Activated T-cell treated with anti-CD3 and anti-CD28 coated beads, Interleukin-2, amount 50 U/mL, for 4 hours (primary cell): ENCODE measurements around the gene SLC17A1. TPM values are rescaled to one million over a fixed set of nuclear protein-coding genes. Genes with fewer than 3 reads are reported as not detected.

Source experiments
- ATAC-seq, 2 donors: fragments of 200-7000 bp; cut with Tn5 transposase; one replicate each; pipeline ENCODE4 v1.10.0; 2021
- DNase-seq: peaks from one replicate; pipeline ENCODE4 v3.0.0-alpha.2; 2020
- H3K27me3 Mint-ChIP-seq: one replicate; pipeline ENCODE4 v1.8.0; 2021; ENCODE audit warnings: low read depth, mixed read lengths
- H3K36me3 Mint-ChIP-seq: one replicate; pipeline ENCODE4 v1.8.0; 2022; ENCODE audit warnings: mixed read lengths; ENCODE audit not compliant: insufficient read depth
- H3K4me1 Mint-ChIP-seq: one replicate; pipeline ENCODE4 v1.8.0; 2021; ENCODE audit warnings: low read depth, mixed read lengths
- H3K4me3 Mint-ChIP-seq: one replicate; pipeline ENCODE4 v1.8.0; 2021; ENCODE audit warnings: mild to moderate bottlenecking, moderate library complexity, mixed read lengths
- H3K9me3 Mint-ChIP-seq: one replicate; pipeline ENCODE4 v1.8.0; 2021; ENCODE audit warnings: mixed read lengths
- total RNA-seq, 3 donors: library from RNA; stranded (reverse); gene quantifications; one replicate each; pipeline ENCODE4 v1.2.1, GENCODE V29; 2021

The SLC17A1 gene, protein sequence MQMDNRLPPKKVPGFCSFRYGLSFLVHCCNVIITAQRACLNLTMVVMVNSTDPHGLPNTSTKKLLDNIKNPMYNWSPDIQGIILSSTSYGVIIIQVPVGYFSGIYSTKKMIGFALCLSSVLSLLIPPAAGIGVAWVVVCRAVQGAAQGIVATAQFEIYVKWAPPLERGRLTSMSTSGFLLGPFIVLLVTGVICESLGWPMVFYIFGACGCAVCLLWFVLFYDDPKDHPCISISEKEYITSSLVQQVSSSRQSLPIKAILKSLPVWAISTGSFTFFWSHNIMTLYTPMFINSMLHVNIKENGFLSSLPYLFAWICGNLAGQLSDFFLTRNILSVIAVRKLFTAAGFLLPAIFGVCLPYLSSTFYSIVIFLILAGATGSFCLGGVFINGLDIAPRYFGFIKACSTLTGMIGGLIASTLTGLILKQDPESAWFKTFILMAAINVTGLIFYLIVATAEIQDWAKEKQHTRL
- total RNA-seq, result not detected

DNA sequence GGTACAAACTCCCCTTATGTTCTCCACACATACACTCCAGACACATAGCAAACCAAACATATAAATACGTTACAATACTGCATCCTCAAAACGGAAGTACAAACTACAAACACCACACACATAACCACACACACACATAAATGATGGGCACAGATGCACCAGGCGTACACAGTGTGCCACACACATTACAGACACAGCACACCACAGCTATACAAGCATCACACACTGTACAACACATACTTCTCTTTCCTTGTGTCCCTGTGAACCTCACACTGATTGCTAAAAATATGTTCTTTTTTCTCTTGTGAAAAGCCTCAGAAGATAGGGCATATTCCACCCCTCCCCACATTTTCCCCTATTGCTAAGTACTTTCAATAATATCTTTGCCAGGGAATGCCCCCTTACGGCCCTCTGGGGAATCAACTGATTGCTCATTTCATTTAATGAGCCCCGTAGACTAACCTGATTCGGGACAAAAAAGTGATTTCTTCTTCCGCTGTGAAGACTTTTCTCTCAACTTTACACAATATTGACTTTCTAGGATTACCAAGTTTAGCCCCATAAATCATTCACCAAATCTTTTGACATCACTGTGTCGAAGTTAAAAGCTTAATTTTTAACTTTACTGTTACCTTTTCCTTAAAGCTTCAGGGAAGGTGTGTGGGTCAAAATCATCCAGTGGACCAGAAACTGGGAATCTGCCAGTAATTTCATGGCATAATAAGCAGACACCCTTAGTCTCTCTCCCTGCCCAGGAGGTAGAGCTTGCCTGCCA is at the start of gene SLC17A1:
Gene SLC17A1, minus strand, starts transcription at position 521 of the 775 bp plus-strand sequence. CDS start 1,495 bp downstream, outside the sequence.
- no peak within 1 kb of the TSS for H3K4me3 Mint-ChIP-seq
- peaks cover 18% of the 10 kb centered on the region for H3K27me3 Mint-ChIP-seq
- no peaks in the 10 kb centered on the region for H3K4me1 Mint-ChIP-seq
- H3K9me3 Mint-ChIP-seq, result no peaks in the 10 kb centered on the region
- ATAC-seq (no peak), DNase-seq (no peak)
- no peaks in the 10 kb centered on the region for H3K36me3 Mint-ChIP-seq

DNA sequence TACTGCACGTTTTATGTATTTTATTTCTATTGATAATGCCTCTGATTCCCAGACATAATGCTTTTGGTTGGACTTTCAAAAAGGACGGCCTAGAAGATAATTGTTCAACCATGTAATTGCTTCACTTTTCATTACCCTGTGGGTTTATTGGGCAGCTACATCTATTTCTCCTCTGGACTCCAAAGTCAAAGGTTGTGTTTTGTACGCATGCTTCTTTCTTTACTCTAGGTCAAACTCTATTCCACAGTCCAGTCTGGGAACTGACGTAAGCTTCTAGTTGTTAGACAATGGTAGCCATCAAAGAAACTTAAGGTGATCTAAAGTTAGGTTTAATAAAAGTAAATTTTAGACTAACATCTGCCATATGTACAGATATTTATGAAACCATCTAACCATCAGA is 48.7 kb upstream of the SLC17A1 start:
- Mint-ChIP-seq H3K4me1 (peaks cover 7% of the 10 kb centered on the region), H3K36me3 (no peaks in the 10 kb centered on the region), H3K9me3 (no peaks in the 10 kb centered on the region), H3K27me3 (peaks cover 3% of the 10 kb centered on the region), H3K4me3 (no peak overlapping the region)
- ATAC-seq, result no peak
- DNase-seq, result no peak

DNA sequence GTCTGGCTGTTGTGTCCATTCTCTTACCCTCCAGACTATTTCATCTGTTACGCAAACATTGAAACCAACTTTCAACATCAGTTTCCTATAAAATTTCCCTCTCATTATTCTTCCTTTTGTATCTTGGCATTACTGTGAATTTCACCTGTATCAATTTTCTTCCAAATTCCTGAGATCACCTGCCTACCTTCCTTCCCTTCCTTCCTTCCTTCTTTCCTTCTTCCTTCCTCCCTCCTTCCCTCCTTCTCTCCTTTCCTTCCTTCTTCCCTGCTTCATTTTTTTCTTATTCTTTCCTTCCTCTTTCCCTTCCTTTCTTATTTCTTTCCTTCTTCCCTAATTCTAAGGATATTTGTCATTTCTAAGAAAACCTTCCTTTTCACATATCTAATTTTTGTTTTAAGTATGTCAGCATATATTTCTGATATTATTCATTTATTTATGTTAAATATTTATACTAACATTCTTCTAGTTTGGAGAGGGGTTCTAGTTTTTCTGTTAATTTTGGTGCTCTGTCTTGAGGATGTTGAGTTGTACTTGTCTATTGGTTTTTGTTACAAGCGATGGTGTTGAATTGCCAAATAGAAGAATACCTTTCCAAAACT is 47.0 kb upstream of the SLC17A1 start:
- DNase-seq, result no peak
- H3K36me3 Mint-ChIP-seq, result no peaks in the 10 kb centered on the region
- peaks cover 18% of the 10 kb centered on the region for H3K4me1 Mint-ChIP-seq

DNA sequence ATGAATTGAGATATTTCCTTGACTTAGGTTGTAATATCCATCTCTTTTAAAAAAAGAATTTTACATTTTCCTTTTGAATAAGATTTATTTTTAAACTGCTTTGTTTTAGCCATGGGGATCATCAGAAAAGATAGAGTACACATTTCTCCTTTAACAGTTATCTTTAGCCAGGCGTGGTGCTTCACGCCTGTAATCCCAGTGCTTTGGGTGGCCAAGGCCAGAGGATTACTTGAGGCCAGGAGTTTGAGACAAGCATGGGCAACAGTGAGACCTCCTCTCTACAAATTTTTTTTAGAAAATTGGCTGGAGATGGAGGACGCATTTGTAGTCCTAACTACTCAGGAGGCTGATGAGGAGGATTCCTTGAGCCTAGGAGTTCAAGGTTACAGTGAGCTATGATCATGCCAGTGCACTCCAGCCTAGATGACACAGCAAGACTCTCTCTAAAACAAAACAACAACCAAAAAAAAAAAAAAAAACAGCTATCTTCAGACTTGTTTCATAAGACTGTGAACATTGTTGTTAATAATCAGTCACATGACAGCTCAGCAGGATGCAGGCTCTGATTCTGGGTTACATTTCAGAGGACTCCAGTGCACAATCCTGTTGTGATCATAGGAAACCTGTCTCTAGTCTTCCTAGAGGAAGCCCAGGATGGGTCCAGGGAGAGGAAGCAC is 44.2 kb upstream of the SLC17A1 start:
- Mint-ChIP-seq H3K9me3 (no peaks in the 10 kb centered on the region), H3K36me3 (no peaks in the 10 kb centered on the region), H3K4me3 (no peak overlapping the region), H3K27me3 (peaks cover 3% of the 10 kb centered on the region), H3K4me1 (peaks cover 27% of the 10 kb centered on the region)
- ATAC-seq (no peak), DNase-seq (no peak)

More for the DNA sequence above, 47.0 kb upstream of the SLC17A1 start:
- no peak for ATAC-seq
- Mint-ChIP-seq H3K27me3 (peaks cover 3% of the 10 kb centered on the region), H3K4me3 (no peak overlapping the region), H3K9me3 (no peaks in the 10 kb centered on the region)

DNA sequence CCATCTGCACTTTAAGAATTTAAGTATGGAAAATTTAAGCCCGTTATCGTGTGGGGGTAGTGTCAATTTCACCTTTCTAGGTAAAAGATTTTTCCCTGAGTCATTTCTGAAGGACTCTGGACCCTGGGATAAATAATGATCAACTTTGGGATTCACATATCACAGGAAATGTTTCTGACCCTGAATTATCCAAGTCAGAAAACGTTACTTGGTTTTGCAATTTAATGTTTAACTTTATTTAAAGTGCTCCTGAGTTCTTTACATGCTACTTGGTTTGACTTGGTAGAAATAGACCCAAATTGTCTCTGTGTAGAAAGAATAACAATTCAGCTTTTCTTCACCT is 43.7 kb upstream of the SLC17A1 start:
- ATAC-seq (no peak), DNase-seq (no peak)
- peaks cover 27% of the 10 kb centered on the region for H3K4me1 Mint-ChIP-seq
- H3K4me3 Mint-ChIP-seq, result no peak overlapping the region
- no peaks in the 10 kb centered on the region for H3K9me3 Mint-ChIP-seq
- peaks cover 3% of the 10 kb centered on the region for H3K27me3 Mint-ChIP-seq
- H3K36me3 Mint-ChIP-seq, result no peaks in the 10 kb centered on the region

DNA sequence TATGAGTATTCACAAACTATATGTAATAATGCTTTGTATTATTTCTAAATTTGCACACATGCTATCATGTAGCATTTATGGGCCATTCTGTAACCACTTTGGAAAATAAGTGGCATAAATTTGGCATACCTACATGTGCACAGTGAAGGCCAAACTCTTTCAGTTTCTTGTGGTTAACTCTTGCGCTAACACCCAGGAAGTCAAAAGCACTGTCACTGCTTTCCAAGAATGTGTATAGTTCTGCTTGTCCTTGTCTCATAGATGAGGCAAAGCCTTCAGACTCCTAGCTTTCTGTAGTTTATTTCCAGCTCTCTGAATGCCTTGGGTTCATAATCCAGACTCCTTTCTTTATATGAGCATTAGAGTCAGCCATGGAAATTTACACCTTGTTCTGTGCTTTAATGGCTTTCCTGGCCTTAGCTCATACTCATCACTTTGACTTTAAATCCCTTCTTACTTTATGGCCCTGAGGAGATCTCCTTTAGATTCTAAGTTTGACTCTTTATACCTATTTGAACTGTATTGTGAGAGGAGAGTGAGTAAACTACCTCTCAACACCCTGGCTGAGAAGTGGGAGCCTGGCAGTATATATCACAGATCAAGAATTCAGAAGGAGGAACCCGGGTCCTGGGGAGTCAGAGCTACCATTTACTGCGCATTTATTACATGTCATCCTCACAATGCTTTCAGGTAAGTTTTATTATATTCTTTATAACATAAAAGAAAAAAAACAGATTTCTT is 43.1 kb upstream of the SLC17A1 start:
- H3K27me3 Mint-ChIP-seq, result peaks cover 3% of the 10 kb centered on the region
- no peak overlapping the region for H3K4me3 Mint-ChIP-seq
- ATAC-seq (no peak), DNase-seq (no peak)
- H3K9me3 Mint-ChIP-seq, result no peaks in the 10 kb centered on the region
- no peaks in the 10 kb centered on the region for H3K36me3 Mint-ChIP-seq
- H3K4me1 Mint-ChIP-seq, result peaks cover 27% of the 10 kb centered on the region

DNA sequence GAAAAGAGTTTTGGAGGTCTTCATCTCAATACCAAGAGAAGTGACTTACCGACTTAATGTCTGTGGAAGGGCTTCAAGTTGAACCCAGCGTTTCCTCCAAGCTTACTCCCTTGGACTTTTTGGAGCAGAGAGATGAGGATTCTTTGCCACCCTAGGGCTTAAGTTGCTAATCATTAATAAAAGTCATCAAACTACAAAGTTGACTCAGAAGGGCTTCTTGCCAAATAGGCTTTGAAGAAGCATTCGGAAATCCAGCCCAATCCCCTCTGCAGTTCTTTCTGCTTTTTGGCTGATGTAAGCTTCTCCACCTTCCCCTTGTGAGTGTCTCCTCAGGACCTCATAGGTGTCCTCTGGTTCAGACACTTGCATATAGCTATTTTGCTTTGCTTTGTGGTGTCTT is 42.3 kb upstream of the SLC17A1 start, which contains the start of gene SLC17A3:
Gene SLC17A3, minus strand, starts transcription at position 126 of the 400 bp plus-strand sequence. CDS start 5,856 bp downstream, outside the sequence.
- Mint-ChIP-seq H3K36me3 (no peaks in the 10 kb centered on the region), H3K9me3 (no peaks in the 10 kb centered on the region), H3K27me3 (peaks cover 3% of the 10 kb centered on the region), H3K4me3 (no peak within 1 kb of the TSS), H3K4me1 (peaks cover 27% of the 10 kb centered on the region)
- no peak for ATAC-seq
- no peak for DNase-seq

DNA sequence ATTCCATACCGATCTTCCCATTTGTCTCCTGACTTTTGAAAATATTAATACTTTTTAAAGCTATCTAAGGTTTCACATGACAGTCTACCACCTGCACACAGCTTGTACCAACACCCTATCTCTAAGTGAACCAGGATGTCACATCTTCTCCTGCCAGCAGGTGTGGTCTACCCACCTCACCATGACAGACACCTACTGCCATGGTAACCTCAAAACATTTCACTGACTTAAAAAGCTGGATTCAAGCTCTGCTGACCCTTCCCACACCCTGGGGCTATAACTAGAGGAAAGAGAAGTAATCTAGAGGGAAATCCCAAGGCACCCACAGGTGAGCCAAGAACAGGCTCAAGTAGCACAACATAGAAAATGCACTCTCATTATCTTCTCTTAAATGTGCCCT is 41.0 kb upstream of the SLC17A1 start:
- H3K9me3 Mint-ChIP-seq, result no peaks in the 10 kb centered on the region
- no peaks in the 10 kb centered on the region for H3K36me3 Mint-ChIP-seq
- H3K4me3 Mint-ChIP-seq, result no peak overlapping the region
- ATAC-seq (no peak), DNase-seq (no peak)
- no peaks in the 10 kb centered on the region for H3K27me3 Mint-ChIP-seq
- H3K4me1 Mint-ChIP-seq, result peaks cover 29% of the 10 kb centered on the region

DNA sequence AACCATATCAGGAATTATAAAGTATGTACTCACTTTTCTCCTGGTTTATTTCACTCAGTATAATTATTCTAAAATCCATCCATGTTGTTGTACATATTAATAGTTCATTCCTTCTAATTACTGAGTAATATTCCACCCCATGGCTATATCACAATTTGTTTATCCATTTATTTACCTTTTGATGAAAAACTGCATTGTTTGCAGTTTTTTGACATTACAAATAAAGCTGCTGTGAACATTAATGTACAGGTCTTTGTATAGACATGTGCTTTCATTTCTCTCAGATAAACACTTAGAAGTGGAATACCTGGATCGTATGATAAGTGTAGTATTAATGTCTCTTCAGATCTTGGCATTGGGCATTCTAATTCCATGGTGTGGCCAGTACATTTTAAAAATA is 38.0 kb upstream of the SLC17A1 start:
- no peak for DNase-seq
- Mint-ChIP-seq H3K9me3 (no peaks in the 10 kb centered on the region), H3K36me3 (no peaks in the 10 kb centered on the region), H3K27me3 (no peaks in the 10 kb centered on the region), H3K4me3 (no peak overlapping the region), H3K4me1 (peaks cover 39% of the 10 kb centered on the region)
- ATAC-seq, result no peak

DNA sequence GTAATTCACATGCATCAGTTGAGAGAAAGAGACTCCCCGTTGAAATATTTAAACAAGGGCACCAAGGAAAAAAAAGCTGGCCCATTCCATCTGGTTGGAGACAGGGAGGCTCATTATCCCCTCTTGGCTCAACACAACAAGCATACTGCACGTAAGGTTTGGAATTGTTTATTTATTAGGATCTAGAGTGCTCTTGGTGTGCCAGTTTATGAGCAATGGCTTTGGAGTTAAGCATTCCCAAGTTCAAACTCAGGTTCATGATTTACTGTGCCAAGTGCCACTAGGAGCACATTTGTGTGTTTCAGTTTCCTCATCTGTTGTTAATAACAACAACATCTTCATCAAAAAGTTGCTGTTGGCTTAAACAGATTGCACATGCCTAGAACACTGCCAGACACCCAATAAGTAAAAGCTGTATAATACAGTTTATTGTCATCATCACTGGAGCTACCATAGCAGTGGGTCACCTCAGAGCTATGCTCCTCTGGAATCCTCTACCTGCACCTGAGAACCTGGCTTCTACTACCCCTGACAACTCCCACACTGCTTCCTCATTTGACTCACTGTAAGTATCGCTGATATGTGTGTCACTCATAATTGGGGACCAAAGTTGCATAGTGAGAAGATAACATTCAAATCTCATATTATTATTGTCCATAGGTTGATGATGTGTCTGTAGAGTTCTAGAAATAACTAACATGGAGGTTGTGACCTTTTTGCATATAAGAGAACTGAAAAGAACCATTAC is 36.8 kb upstream of the SLC17A1 start:
- Mint-ChIP-seq H3K4me1 (peaks cover 38% of the 10 kb centered on the region), H3K9me3 (peaks cover 4% of the 10 kb centered on the region), H3K27me3 (no peaks in the 10 kb centered on the region), H3K36me3 (no peaks in the 10 kb centered on the region), H3K4me3 (no peak overlapping the region)
- ATAC-seq, result peak in 1 of 2 donors; percentile 21
- DNase-seq, result no peak

DNA sequence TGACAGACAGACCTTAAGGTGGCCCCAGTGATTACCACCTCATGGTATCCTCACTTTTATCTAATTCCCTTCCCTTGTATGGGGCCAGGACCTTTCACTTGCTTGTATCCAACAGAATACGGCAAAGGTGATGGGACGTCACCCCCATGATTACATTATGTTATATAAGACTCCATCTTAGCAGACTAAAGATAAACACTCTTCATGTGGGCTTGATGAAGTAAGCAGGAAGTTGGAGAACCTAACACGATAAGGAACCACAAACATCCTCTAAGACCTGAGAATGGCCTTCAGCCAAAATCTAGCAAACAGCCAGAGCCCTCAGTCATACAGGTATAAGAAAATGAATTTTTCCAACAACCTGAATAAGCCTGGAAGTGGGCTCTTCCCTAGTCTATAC is 34.2 kb upstream of the SLC17A1 start:
- DNase-seq (no peak), ATAC-seq (peak; percentile 40 to 58)
- Mint-ChIP-seq H3K27me3 (peaks cover under 1% of the 10 kb centered on the region), H3K36me3 (no peaks in the 10 kb centered on the region), H3K9me3 (peaks cover 4% of the 10 kb centered on the region), H3K4me1 (peaks cover 24% of the 10 kb centered on the region), H3K4me3 (peak overlapping the region; percentile 26)

DNA sequence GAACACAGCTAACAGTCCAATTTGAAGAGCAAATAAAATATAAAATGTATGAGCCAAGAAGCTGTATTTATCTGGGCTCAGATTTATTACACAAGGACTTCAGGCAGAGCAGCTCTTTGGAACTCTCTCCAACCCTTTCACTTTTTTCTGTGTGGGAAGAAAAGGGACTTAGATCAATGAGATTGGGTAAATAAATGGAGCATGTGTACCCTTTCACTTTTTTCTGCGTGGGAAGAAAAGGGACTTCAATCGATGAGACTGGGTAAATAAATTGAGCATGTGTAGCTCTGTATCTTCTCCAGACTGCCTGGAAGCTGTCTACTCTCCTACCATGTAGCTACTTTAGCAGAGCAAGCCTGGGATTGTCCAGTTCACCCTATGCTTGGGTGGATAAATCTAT is 31.5 kb upstream of the SLC17A1 start:
- H3K36me3 Mint-ChIP-seq, result no peaks in the 10 kb centered on the region

DNA sequence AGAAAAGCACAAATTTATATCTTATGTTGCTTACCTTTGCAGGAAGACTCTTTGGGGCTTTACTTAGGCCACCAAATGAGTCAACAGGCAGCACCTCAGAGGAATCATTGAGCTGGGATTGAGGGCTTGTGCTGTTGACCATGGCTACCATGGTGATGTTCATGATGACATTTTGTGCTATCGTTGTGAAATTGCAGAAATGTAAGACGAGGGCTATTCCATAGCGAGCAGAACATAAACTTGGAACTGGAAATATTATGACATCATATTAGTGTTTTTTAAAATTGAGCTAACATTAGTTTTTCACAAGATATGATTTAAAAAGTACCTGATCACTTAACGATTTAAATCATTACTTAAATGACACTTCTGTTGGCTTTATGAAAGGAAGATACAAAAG is 30.3 kb upstream of the SLC17A1 start:
- Mint-ChIP-seq H3K4me3 (no peak overlapping the region), H3K4me1 (peaks cover 25% of the 10 kb centered on the region), H3K9me3 (peaks cover 4% of the 10 kb centered on the region), H3K27me3 (peaks cover 2% of the 10 kb centered on the region), H3K36me3 (no peaks in the 10 kb centered on the region)
- ATAC-seq (no peak), DNase-seq (no peak)

More for the DNA sequence above, 31.5 kb upstream of the SLC17A1 start:
- H3K9me3 Mint-ChIP-seq, result peaks cover 4% of the 10 kb centered on the region
- peaks cover 22% of the 10 kb centered on the region for H3K4me1 Mint-ChIP-seq
- ATAC-seq (no peak), DNase-seq (no peak)
- H3K27me3 Mint-ChIP-seq, result peaks cover 2% of the 10 kb centered on the region
- H3K4me3 Mint-ChIP-seq, result no peak overlapping the region
